Stimulated activated CD4-positive, alpha-beta T cell treated with anti-CD3 and anti-CD28 coated beads, TNF-alpha, amount 100 ng/mL, for 4 hours (primary cell): ENCODE measurements around the gene H3-3A.

Experiments
- DNase-seq, 3 experiments: peaks; one replicate each; pipeline ENCODE4 v3.0.0-alpha.2; 2020; ENCODE audit warnings: low read depth in 3 of 3

Gene H3-3A

DNA sequence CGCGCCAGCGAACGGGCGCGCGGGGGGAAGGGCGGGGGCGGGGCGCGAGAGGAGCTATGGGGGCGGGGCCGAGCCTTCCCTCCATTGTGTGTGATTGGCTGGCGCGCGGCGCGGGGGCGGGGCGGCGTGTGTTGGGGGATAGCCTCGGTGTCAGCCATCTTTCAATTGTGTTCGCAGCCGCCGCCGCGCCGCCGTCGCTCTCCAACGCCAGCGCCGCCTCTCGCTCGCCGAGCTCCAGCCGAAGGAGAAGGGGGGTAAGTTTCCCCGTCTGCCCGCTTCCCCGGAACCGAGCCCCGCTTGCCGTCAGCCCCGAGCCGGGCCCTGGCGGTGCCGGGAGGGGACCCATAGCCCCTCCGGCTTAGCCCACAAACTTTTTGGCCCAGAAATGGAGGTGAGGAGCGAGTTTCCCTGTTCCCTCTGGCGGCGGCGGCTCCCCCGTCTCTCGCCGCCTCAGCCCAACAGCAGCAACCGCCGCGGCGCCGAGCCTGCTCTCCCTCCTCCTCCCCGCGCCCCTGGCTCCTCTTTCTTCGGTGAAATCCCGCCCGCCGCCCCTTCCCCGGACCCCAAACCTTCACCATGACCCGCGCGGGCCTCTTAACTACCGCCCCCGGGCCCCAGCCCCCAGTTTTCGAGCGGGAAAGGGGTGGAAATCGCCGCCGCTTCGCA, at the start of gene H3-3A:
Gene H3-3A, plus strand, starts transcription at position 159 of the 666 bp plus-strand sequence. CDS start 1,636 bp downstream, outside the sequence.
- peak; percentile 97 to 99 (median 99) for DNase-seq

GRCh38 chr1:226017070-226017469, 45.4 kb upstream of the H3-3A start:
- DNase-seq: no peak

DNA sequence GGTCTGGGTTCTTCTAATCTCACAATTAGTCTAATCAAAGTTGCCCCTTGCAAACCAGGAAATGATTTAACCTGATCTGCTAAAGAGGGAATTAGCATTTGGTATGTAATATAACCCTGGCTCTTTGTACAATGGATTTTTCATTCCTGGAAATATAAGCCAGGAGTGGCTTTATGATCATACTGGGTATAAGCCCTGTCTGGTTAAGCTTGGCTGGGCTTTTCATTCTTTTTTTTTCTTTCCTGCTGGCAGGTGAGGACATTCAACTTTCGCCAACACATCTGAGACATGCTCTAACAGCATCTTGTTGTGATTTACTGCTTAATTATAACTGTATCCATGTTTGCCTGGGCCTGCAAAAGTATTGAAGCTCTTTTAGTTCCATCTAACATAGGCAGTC, 42.9 kb upstream of the H3-3A start:
- no peak for DNase-seq

- no peak for DNase-seq
Observed at GRCh38 chr1:226021401-226021800, 41.1 kb upstream of the H3-3A start.

- DNase-seq: no peak
Observed at GRCh38 chr1:226021801-226022200, 40.7 kb upstream of the H3-3A start.

DNA sequence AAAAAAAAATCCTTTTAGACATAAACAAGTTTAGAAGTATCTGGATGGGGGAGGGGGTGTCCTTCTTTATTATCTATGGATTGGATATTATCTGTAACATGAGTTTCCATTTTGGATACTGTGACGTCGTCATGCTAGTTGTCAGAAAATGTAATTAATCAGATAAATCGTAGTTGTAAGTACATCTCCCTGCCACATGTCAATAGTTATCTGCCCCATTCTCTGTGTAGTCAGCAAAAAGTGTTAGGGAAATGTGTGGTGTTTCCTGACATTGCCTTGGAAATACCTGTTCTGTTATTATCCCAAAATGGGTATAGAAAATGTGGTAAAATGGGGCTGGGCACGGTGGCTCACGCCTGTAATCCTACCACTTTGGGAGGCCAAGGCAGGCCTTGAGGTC, 38.8 kb upstream of the H3-3A start:
- DNase-seq: no peak

- DNase-seq: no peak
Observed at GRCh38 chr1:226026833-226027232, 35.7 kb upstream of the H3-3A start.

- DNase-seq: no peak
Observed at GRCh38 chr1:226027538-226028217, 34.8 kb upstream of the H3-3A start.

GRCh38 chr1:226029093-226029496, 33.4 kb upstream of the H3-3A start:
- DNase-seq: no peak

- DNase-seq: no peak
Observed at GRCh38 chr1:226029568-226030225, 32.8 kb upstream of the H3-3A start.

DNA sequence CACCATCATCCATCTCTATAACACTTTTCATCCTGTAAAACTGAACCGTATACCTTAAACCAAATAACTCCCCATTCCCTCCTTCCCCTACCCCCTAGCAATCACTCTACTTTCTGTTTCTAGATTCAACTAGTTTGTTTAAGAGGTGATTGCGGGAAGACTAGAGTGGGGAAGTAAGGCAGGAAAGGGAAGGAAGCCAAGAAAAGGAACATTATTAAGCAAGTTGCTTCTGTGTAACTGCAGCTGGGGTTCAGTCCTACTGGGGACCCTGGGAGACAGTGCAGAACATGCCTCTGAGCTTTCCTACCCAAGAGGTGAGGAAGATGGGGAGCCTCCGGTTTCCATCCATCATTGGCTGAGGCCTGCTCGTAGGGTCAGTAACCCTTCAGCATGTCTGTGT, 28.9 kb upstream of the H3-3A start:
- no peak for DNase-seq

GRCh38 chr1:226033991-226034390, 28.5 kb upstream of the H3-3A start:
- no peak for DNase-seq

DNA sequence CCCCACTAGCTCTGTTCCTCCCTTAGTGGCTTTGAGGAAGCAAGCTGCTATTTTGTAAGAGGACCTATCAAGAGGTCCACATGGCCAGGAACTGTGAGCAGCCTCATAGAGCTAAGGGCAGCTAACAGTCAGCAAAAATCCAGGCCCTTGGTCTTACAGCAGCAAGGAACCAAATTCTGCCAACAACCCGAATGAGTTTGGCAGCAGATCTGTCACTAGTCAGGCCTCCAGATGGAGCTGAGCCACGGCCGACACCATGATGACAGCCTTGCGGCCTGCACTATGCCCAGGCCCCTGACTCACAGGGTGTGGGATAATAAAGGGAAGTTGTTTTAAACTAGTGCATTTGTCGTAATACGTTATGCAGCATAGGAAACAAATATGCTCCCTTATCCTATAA, 28.0 kb upstream of the H3-3A start:
- DNase-seq: no peak

DNA sequence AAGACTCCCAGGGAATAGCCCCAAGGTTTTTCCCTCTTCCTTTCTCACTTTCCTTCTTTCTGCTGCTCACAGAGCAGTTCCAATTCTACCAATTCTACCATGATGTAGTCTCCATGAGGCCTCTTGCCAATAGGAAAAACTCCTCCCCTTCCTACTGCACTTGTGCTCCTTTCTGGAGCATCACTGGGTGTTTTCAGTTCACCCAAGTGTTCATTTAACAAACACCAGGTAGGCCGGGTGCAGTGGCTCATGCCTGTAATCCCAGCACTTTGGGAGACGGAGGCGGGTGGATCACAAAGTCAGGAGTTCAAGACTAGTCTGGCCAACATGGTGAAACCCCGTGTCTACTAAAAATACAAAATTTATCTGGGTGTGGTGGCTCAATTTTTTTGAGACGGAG, 26.6 kb upstream of the H3-3A start:
- DNase-seq: no peak

DNA sequence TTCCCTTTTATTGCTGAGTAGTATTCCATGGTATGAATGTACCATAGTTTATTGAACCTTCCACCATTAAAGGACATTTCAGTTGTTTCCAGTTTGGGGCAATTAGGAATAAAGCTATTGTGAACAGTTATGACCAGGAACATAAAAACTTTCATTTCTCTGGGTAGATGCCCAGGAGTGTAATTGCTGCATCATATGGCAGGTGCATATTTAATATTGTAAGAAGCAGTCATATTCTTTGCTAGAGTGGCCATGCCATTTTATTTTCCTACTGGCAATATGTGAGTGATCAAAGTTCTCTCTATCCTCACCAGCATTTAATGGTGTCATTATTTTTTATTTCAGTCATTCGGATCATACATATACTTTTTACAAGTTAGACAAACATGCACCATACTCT, 23.9 kb upstream of the H3-3A start:
- no peak for DNase-seq

GRCh38 chr1:226041419-226041818, 21.1 kb upstream of the H3-3A start:
- no peak for DNase-seq

- DNase-seq: no peak
Observed at GRCh38 chr1:226044514-226045101, 17.9 kb upstream of the H3-3A start.

DNA sequence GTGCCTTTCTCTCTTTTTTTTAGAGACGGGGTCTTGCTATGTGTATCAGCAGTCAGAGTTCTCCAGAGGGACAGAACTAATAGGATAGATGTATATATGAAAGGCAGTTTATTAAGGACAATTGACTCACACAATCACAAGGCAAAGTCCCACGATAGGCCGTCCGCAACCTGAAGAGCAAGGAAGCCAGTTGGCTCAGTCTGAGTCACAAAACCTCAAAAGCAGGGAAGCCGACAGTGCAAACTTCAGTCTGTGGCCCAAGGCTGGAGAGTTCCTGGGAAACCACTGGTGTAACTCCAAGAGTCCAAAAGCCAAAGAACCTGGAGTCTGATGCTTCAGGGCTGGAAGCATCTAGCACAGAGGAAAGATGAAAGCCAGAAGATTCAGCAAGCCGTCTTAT, 16.3 kb upstream of the H3-3A start:
- DNase-seq: no peak

DNA sequence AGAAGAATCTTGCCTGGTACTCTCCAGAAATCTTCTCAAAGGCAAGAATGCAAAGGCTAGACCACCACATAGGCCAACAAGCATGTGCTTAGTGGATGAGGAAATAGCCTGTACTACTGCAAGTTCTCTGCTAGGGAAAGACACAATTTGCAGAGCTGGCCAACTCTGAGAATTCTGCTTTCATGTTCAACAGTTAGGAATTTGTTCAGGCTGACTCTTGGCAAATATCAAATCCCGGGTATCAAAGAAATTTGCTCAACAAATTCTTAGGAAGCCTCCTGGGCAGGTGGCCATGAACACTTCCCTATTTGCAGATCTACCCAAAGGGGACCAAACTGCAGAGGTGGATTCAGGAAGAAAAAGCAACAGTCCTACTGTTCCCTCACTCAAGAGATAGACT, 15.0 kb upstream of the H3-3A start:
- no peak for DNase-seq

- DNase-seq: no peak
Observed at GRCh38 chr1:226048886-226049285, 13.6 kb upstream of the H3-3A start.

DNA sequence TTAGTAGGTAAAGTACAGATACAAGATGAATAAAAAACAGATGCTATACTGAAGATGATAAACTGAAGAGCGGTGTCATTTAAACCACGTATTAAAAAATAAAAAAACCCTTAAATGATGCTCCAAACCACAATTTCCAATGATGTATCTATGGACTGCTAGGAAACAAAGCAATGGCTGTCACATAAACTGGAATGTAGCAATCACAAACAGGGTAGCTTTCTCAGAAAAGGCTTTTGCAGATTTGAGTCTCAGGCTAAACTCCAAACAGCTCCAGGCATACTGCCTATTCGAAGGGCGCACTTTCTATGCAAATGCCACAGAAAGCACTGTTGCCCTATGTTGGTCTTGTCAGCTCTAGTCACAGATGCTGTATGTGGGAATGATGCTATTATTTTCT, 12.4 kb upstream of the H3-3A start:
- no peak for DNase-seq

GRCh38 chr1:226051365-226051764, 11.2 kb upstream of the H3-3A start:
- DNase-seq: no peak

DNA sequence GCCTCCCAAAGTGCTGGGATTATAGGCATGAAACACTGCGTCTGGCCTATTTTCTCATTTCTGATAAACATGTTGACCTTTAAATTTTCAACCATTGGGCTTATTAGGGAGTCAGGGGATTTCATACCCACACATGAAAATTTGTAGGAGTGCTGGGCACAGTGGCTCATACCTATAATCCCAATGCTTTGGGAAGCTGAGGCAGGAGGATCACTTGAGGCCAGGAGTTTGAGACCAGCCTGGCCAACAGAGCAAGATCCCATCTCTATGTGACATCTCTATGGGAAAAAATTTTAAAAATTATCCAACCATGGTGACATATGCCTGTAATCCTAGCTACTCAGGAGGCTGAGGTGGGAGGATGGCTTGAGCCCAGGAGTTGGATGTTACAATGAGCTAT, 10.5 kb upstream of the H3-3A start:
- DNase-seq: no peak
